PC-9 (cell line): ENCODE measurements around the gene FN3K. TPM values are rescaled to one million over a fixed set of nuclear protein-coding genes. Genes with fewer than 3 reads are reported as not detected.
"Not testable (repeated sequence)": the region's sequence is repeated elsewhere in the genome, so short reads cannot be mapped to it uniquely, and the experiment has no call there.

Experiments used
- BruUV-seq: library from RNA; stranded (reverse); fragments of 400-500 nt; replicated peaks from 2 replicates; lab custom pipeline; 2021; lab: Mats Ljungman, UMichigan
- CTCF ChIA-PET: fragments of 300-600 bp; sonication (Branson Sonifier 250); formaldehyde crosslinking; loops from one replicate; lab custom pipeline; 2022; ENCODE audit warnings: antibody characterized with exemption; lab: Charles Lee
- POLR2A ChIA-PET: fragments of 300-600 bp; sonication (Branson Sonifier 250); formaldehyde crosslinking; loops from one replicate; lab custom pipeline; 2022; ENCODE audit warnings: antibody characterized with exemption; ENCODE audit not compliant: unreplicated experiment; lab: Charles Lee
- DNase-seq, 2 experiments: peaks; one replicate each; pipeline versions ENCODE4 v3.0.0 to v3.0.0-alpha.2; 2015 to 2022; ENCODE audit warnings: mixed read lengths in 1 of 2
- H2AFZ ChIP-seq: fragments of 200-600 bp; sonication (generic); 2 replicates; pipeline ENCODE4 v1.8.1; 2017; ENCODE audit warnings: antibody characterized with exemption
- H3F3A ChIP-seq: fragments of 200-600 bp; sonication (generic); 2 replicates; pipeline ENCODE4 v1.8.1; 2017; ENCODE audit warnings: antibody characterized with exemption, mild to moderate bottlenecking, low read depth; ENCODE audit not compliant: insufficient read depth
- H3K27ac ChIP-seq: fragments of 200-600 bp; sonication (generic); 2 replicates; pipeline ENCODE4 v1.6.1; 2016; ENCODE audit warnings: mixed run types
- H3K27me3 ChIP-seq: fragments of 200-600 bp; sonication (generic); 2 replicates; pipeline ENCODE4 v1.6.1; 2016; ENCODE audit warnings: low read depth, mixed run types; ENCODE audit not compliant: insufficient read depth
- H3K36me3 ChIP-seq: fragments of 200-600 bp; sonication (generic); 2 replicates; pipeline ENCODE4 v1.6.1; 2016; ENCODE audit warnings: low read depth, mixed run types
- H3K4me1 ChIP-seq: fragments of 200-600 bp; sonication (generic); replicated peaks from 2 replicates; pipeline ENCODE4 v1.6.1; 2016; ENCODE audit warnings: mixed run types; ENCODE audit not compliant: insufficient read depth
- H3K4me2 ChIP-seq: fragments of 200-600 bp; sonication (generic); 2 replicates; pipeline ENCODE4 v1.6.1; 2017; ENCODE audit warnings: mixed run types
- H3K4me3 ChIP-seq: fragments of 200-600 bp; sonication (generic); 2 replicates; pipeline ENCODE4 v1.6.1; 2016; ENCODE audit warnings: mixed run types
- H3K79me2 ChIP-seq: fragments of 200-600 bp; sonication (generic); 2 replicates; pipeline ENCODE4 v1.6.1; 2017; ENCODE audit warnings: low read depth, mixed run types
- H3K9me2 ChIP-seq: fragments of 200-600 bp; sonication (generic); 2 replicates; pipeline ENCODE4 v1.8.1; 2017; ENCODE audit warnings: mild to moderate bottlenecking; ENCODE audit not compliant: insufficient read depth
- H3K9me3 ChIP-seq: fragments of 200-600 bp; sonication (generic); 2 replicates; pipeline ENCODE4 v1.8.1; 2016; ENCODE audit warnings: low read depth; ENCODE audit not compliant: insufficient read depth
- H4K20me1 ChIP-seq: fragments of 200-600 bp; sonication (generic); 2 replicates; pipeline ENCODE4 v1.8.1; 2017; ENCODE audit not compliant: insufficient read depth
- CTCF ChIP-seq: fragments of 200-600 bp; sonication (generic); conservative IDR thresholded peaks from 2 replicates; pipeline ENCODE4 v1.6.1; 2017; ENCODE audit warnings: mixed run types, antibody characterized with exemption, mild to moderate bottlenecking, moderate library complexity
- EZH2 ChIP-seq: fragments of 200-600 bp; sonication (generic); IDR thresholded peaks from 2 replicates; pipeline ENCODE4 v1.8.0; 2017; ENCODE audit warnings: antibody characterized with exemption, low read depth
- intact Hi-C: fragments of 100-400 bp; cut with micrococcal nuclease; formaldehyde crosslinking; loops from one replicate; pipeline ENCODE4 v1.10.0; 2022; ENCODE audit not compliant: unreplicated experiment
- total RNA-seq: library from RNA; stranded (reverse); gene quantifications from 2 replicates; pipeline ENCODE4 v1.2.3, GENCODE V29; 2021

FN3K gene
- total RNA-seq, 1 experiment from 2014 or later: 14.0 TPM

DNA sequence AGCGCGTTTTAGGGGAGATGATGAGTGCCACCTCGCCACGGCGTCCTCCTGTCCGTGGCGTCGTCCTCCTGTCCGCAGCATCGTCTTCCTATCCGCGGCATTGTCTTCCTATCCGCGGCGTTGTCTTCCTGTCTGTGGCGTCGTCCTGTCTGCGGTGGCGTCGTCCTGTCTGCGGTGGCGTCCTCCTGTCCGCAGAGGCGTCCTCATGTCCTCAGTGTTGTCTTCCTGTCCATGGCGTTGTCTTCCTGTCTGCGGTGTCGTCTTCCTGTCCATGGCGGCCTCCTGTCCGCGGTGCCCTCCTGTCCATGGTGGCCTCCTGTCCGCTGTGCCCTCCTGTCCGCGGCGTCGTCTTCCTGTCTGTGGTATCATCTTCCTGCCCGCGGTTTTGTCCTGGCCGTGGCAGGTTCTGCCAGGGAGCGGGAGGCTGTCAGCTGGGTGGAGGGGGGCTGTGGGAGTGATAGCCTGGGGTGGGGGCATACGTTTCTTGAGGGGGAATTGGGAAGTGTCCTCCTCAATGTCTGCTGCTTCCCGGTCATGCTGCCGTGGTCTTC lies 47.3 kb downstream of the FN3K start:
- H3K9me3 ChIP-seq: no peaks in the 10 kb centered on the region
- no peak overlapping the region for H3K4me3 ChIP-seq
- H3K79me2 ChIP-seq: no peaks in the 10 kb centered on the region
- H3K9me2 ChIP-seq: no peaks in the 10 kb centered on the region
- no peak for DNase-seq
- H3K27me3 ChIP-seq: no peaks in the 10 kb centered on the region
- no peaks in the 10 kb centered on the region for H3K36me3 ChIP-seq
- no peak for TF ChIP-seq EZH2
- TF ChIP-seq CTCF: no peak
- CTCF ChIA-PET: no interaction called here
- H3K4me2 ChIP-seq: no peak overlapping the region
- no peaks in the 10 kb centered on the region for H4K20me1 ChIP-seq
- no peak overlapping the region for H3K27ac ChIP-seq
- H3K4me1 ChIP-seq: peaks cover 4% of the 10 kb centered on the region; the same call in 1 of the 2 replicates
- POLR2A ChIA-PET: no interaction called here
- intact Hi-C loops: loop anchor here (5.0 kb wide), 1 partner anchor 135 kb away; no protein-coding TSS in a partner anchor
- no peaks in the 10 kb centered on the region for H3F3A ChIP-seq
- no TSS peak for BruUV-seq
- H2AFZ ChIP-seq: no peak overlapping the region

- H3K9me3 ChIP-seq: no peaks in the 10 kb centered on the region
- no peaks in the 10 kb centered on the region for H3K79me2 ChIP-seq
- H3K4me2 ChIP-seq: no peak overlapping the region
- TF ChIP-seq CTCF (no peak), EZH2 (no peak)
- peaks cover 4% of the 10 kb centered on the region; the same call in 1 of the 2 replicates for H3K4me1 ChIP-seq
- H3F3A ChIP-seq: no peaks in the 10 kb centered on the region
- DNase-seq: no peak
- BruUV-seq: no TSS peak
- H3K4me3 ChIP-seq: no peak overlapping the region
- no peak overlapping the region for H3K27ac ChIP-seq
- ChIA-PET CTCF (no interaction called here), POLR2A (no interaction called here)
- no peaks in the 10 kb centered on the region for H4K20me1 ChIP-seq
- no peaks in the 10 kb centered on the region for H3K27me3 ChIP-seq
- H3K36me3 ChIP-seq: no peaks in the 10 kb centered on the region
- H3K9me2 ChIP-seq: no peaks in the 10 kb centered on the region
- intact Hi-C loops: loop anchor here (5.0 kb wide), 1 partner anchor 134 kb away; no protein-coding TSS in a partner anchor
- H2AFZ ChIP-seq: no peak overlapping the region
These were observed 48.1 kb downstream of the FN3K start for GRCh38 chr17:82783498-82783897.

DNA sequence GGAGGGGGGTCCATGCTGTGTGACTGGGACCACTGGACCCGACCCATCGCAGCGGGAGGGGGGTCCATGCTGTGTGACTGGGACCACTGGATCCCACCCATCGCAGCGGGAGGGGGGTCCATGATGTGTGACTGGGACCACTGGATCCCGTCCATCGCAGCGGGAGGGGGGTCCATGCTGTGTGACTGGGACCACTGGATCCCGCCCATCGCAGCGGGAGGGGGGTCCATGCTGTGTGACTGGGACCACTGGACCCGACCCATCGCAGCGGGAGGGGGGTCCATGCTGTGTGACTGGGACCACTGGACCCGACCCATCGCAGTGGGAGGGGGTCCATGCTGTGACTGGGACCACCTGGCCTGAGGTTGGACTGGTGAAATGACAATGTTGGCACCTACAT lies 50.2 kb downstream of the FN3K start:
- intact Hi-C loops: not testable (repeated sequence)

GRCh38 chr17:82786427-82786826 lies 51.0 kb downstream of the FN3K start:
- Histone ChIP-seq H2AFZ (no peak overlapping the region), H3K9me2 (no peaks in the 10 kb centered on the region), H3K36me3 (no peaks in the 10 kb centered on the region), H3K4me1 (peaks cover 4% of the 10 kb centered on the region; the same call in 1 of the 2 replicates), H4K20me1 (no peaks in the 10 kb centered on the region), H3K4me2 (no peak overlapping the region), H3K4me3 (no peak overlapping the region), H3K9me3 (no peaks in the 10 kb centered on the region), H3K79me2 (no peaks in the 10 kb centered on the region), H3K27me3 (no peaks in the 10 kb centered on the region), H3F3A (no peaks in the 10 kb centered on the region), H3K27ac (no peak overlapping the region)
- no TSS peak for BruUV-seq
- intact Hi-C loops: no loop called here
- ChIA-PET CTCF (interaction anchor here (0.7 kb wide), 1 partner anchor 265 kb away, joined by 3 read pairs; no protein-coding TSS in a partner anchor), POLR2A (no interaction called here)
- TF ChIP-seq EZH2: no peak
- TF ChIP-seq CTCF: no peak
- DNase-seq: no peak

More for the DNA sequence above, 50.2 kb downstream of the FN3K start:
- H3K27me3 ChIP-seq, H3F3A ChIP-seq, H3K9me2 ChIP-seq, H3K4me1 ChIP-seq, H3K27ac ChIP-seq, H3K9me3 ChIP-seq, H2AFZ ChIP-seq, H3K4me2 ChIP-seq, H3K4me3 ChIP-seq, H3K36me3 ChIP-seq, DNase-seq, H4K20me1 ChIP-seq, H3K79me2 ChIP-seq, POLR2A ChIA-PET, CTCF ChIA-PET, BruUV-seq: not testable (repeated sequence)
